ENCODE results near the gene RC3H1.
"Not testable (repeated sequence)": the region's sequence is repeated elsewhere in the genome, so short reads cannot be mapped to it uniquely, and the experiment has no call there.

Gene RC3H1

DNA sequence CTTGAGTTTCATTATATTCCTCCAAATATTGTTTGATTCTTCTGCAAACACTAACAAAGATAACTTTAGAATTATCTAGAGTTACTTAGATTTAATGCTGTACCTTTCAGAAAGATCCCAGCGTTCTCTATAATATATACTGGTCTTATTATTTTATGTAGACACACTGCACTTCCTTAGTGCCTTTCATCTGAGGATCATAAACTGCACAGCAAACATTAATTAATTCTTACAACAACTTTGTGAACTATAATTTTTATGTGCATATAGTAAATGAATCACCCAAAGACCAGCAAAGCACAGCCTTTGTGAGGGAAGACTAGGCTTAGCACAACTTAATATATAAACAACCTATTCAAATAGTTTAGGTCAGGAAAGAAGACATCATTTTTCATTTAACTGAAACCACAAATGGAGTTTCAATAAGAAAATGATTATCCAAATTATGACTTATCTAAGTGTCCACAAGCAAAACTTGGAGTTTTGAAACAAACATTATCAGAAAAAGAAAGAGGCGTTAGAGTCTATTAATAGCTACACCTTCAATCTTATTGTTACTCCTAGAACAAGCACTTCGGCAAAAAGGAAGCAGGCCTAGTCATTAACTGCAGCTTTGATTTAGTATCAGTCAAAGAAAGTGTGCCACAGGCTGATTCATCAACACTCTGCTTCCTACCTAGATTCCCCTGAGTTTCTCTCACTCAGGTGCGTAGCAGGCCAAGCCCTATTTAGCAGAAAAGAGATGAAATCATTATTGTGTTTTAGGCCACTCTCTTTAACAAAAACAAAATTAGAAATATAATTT is 22.5 kb upstream of the RC3H1 start:
- Histone ChIP-seq H3K9me3 (ENCODE audit: control insufficient read depth, insufficient read depth, low read length) (no peaks in the 10 kb centered on the region), H3K36me3 (ENCODE audit: control insufficient read depth, insufficient read depth, low read length) (no peaks in the 10 kb centered on the region), H3K9ac (ENCODE audit: low read depth, low read length) (no peak overlapping the region), H3K27ac (ENCODE audit: low read depth, low read length) (no peak overlapping the region), H3K4me3 (ENCODE audit: low read depth, low read length) (no peak overlapping the region), H3K4me1 (ENCODE audit: control insufficient read depth, insufficient read depth, low read length) (no peaks in the 10 kb centered on the region), H3K27me3 (ENCODE audit: control insufficient read depth, insufficient read depth, low read length) (no peaks in the 10 kb centered on the region)

GRCh38 chr1:174042509-174042908 is 20.4 kb upstream of the RC3H1 start:
- H3K4me3 ChIP-seq (ENCODE audit: low read depth, low read length); H3K27ac ChIP-seq (ENCODE audit: low read depth, low read length); H3K9me3 ChIP-seq (ENCODE audit: control insufficient read depth, insufficient read depth, low read length); H3K27me3 ChIP-seq (ENCODE audit: control insufficient read depth, insufficient read depth, low read length); H3K4me1 ChIP-seq (ENCODE audit: control insufficient read depth, insufficient read depth, low read length); H3K36me3 ChIP-seq (ENCODE audit: control insufficient read depth, insufficient read depth, low read length); H3K9ac ChIP-seq (ENCODE audit: low read depth, low read length): not testable (repeated sequence)

DNA sequence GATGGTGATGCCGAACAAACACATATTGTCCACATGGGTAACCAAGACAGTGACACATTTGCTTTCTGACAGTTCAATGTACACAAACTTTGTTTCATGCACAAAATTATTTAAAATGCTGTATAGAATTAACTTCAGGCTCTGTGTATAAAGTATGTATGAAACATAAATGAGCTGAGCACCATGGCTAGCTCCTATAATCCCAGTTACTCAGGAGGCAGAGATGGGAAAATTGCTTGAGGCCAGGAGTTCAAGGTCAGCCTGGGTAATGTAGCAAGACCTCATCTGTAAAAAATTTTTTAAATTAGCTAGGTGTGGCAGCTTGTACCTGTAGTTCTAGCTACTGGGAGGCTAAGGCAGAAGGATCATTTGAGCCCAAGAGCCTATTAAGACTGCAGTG is 19.2 kb upstream of the RC3H1 start:
- H3K9me3 ChIP-seq (ENCODE audit: control insufficient read depth, insufficient read depth, low read length): no peaks in the 10 kb centered on the region
- H3K36me3 ChIP-seq (ENCODE audit: control insufficient read depth, insufficient read depth, low read length): no peaks in the 10 kb centered on the region
- H3K27me3 ChIP-seq (ENCODE audit: control insufficient read depth, insufficient read depth, low read length): no peaks in the 10 kb centered on the region
- no peak overlapping the region for H3K4me3 ChIP-seq (ENCODE audit: low read depth, low read length)
- H3K4me1 ChIP-seq (ENCODE audit: control insufficient read depth, insufficient read depth, low read length): no peaks in the 10 kb centered on the region
- no peak overlapping the region for H3K27ac ChIP-seq (ENCODE audit: low read depth, low read length)
- no peak overlapping the region for H3K9ac ChIP-seq (ENCODE audit: low read depth, low read length)

- H3K9me3 ChIP-seq (ENCODE audit: control insufficient read depth, insufficient read depth, low read length): no peaks in the 10 kb centered on the region
- no peaks in the 10 kb centered on the region for H3K36me3 ChIP-seq (ENCODE audit: control insufficient read depth, insufficient read depth, low read length)
- no peak overlapping the region for H3K27ac ChIP-seq (ENCODE audit: low read depth, low read length)
- no peaks in the 10 kb centered on the region for H3K27me3 ChIP-seq (ENCODE audit: control insufficient read depth, insufficient read depth, low read length)
- no peak overlapping the region for H3K9ac ChIP-seq (ENCODE audit: low read depth, low read length)
- no peaks in the 10 kb centered on the region for H3K4me1 ChIP-seq (ENCODE audit: control insufficient read depth, insufficient read depth, low read length)
- H3K4me3 ChIP-seq (ENCODE audit: low read depth, low read length): no peak overlapping the region
Observed at GRCh38 chr1:174040387-174040786, 18.2 kb upstream of the RC3H1 start.

DNA sequence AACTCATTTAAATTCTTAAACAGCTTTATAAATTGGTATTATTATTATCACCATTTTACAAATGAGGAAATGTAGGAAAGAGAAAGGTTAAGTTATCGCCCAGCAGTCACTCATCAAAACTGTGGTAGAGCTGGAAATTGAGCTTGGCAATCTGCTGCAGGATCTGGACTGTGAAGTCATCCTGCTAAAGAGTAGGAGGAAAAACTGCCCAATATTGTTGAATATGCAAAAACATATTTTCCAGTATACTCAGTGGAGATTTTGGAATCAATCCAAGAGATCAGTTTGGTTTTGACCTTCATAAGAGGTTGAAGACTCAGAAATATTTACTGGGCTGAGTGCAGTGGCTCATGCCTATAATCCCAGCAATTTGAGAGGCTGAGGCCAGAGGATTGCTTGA is 16.9 kb upstream of the RC3H1 start:
- H3K36me3 ChIP-seq (ENCODE audit: control insufficient read depth, insufficient read depth, low read length): no peaks in the 10 kb centered on the region
- no peaks in the 10 kb centered on the region for H3K9me3 ChIP-seq (ENCODE audit: control insufficient read depth, insufficient read depth, low read length)
- H3K27me3 ChIP-seq (ENCODE audit: control insufficient read depth, insufficient read depth, low read length): no peaks in the 10 kb centered on the region
- H3K9ac ChIP-seq (ENCODE audit: low read depth, low read length): no peak overlapping the region
- no peak overlapping the region for H3K27ac ChIP-seq (ENCODE audit: low read depth, low read length)
- no peak overlapping the region for H3K4me3 ChIP-seq (ENCODE audit: low read depth, low read length)
- H3K4me1 ChIP-seq (ENCODE audit: control insufficient read depth, insufficient read depth, low read length): no peaks in the 10 kb centered on the region

DNA sequence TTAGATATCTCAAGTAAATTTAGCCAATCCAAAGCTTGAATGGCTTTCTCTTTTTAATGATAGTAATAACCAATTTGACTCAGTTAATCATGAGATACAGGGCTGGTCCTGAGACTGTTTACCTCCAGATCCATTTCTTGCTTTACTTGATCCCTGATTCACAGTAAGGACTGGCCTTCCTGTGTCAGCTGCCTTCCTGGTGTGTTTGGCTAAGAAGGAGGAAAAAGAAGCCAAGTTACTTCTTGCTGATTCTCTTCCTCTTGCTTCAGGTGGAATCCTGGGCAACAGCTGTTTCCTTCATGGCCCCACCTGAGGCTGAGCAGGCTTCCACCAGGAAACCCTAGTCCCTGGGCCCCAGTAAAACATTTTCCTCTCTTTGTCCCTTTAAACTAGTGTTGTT is 14.6 kb upstream of the RC3H1 start:
- Histone ChIP-seq H3K36me3 (ENCODE audit: control insufficient read depth, insufficient read depth, low read length) (no peaks in the 10 kb centered on the region), H3K4me3 (ENCODE audit: low read depth, low read length) (no peak overlapping the region), H3K4me1 (ENCODE audit: control insufficient read depth, insufficient read depth, low read length) (no peaks in the 10 kb centered on the region), H3K9me3 (ENCODE audit: control insufficient read depth, insufficient read depth, low read length) (no peaks in the 10 kb centered on the region), H3K27ac (ENCODE audit: low read depth, low read length) (no peak overlapping the region), H3K9ac (ENCODE audit: low read depth, low read length) (no peak overlapping the region), H3K27me3 (ENCODE audit: control insufficient read depth, insufficient read depth, low read length) (peaks cover 6% of the 10 kb centered on the region; the same call in 1 of the 2 replicates)

DNA sequence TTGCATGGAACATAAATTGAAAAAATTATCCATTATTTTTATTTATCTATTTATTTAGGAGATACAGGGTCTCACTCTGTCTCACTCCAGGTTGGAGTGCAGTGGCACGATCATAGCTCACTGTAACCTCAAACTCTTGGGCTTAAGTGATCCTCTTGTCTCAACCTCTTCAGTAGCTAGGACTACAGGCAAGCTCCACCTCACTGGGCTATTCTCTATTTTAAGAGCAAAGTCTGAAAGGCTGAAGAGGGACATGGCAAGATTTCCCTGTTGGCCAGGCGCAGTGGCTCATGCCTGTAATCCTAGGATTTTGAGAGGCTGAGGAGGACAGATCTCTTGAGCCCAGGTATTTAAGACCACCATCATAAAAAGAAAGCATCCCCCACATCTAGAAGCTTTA is 14.0 kb upstream of the RC3H1 start:
- H3K36me3 ChIP-seq (ENCODE audit: control insufficient read depth, insufficient read depth, low read length): no peaks in the 10 kb centered on the region
- H3K9ac ChIP-seq (ENCODE audit: low read depth, low read length): no peak overlapping the region
- no peak overlapping the region for H3K4me3 ChIP-seq (ENCODE audit: low read depth, low read length)
- H3K4me1 ChIP-seq (ENCODE audit: control insufficient read depth, insufficient read depth, low read length): no peaks in the 10 kb centered on the region
- H3K27ac ChIP-seq (ENCODE audit: low read depth, low read length): no peak overlapping the region
- H3K27me3 ChIP-seq (ENCODE audit: control insufficient read depth, insufficient read depth, low read length): peaks cover 12% of the 10 kb centered on the region
- H3K9me3 ChIP-seq (ENCODE audit: control insufficient read depth, insufficient read depth, low read length): no peaks in the 10 kb centered on the region

- H3K9me3 ChIP-seq (ENCODE audit: control insufficient read depth, insufficient read depth, low read length): no peaks in the 10 kb centered on the region
- no peak overlapping the region for H3K9ac ChIP-seq (ENCODE audit: low read depth, low read length)
- no peaks in the 10 kb centered on the region for H3K4me1 ChIP-seq (ENCODE audit: control insufficient read depth, insufficient read depth, low read length)
- peaks cover 17% of the 10 kb centered on the region for H3K27me3 ChIP-seq (ENCODE audit: control insufficient read depth, insufficient read depth, low read length)
- no peak overlapping the region for H3K4me3 ChIP-seq (ENCODE audit: low read depth, low read length)
- H3K27ac ChIP-seq (ENCODE audit: low read depth, low read length): no peak overlapping the region
- no peaks in the 10 kb centered on the region for H3K36me3 ChIP-seq (ENCODE audit: control insufficient read depth, insufficient read depth, low read length)
Observed at GRCh38 chr1:174032671-174033222, 10.6 kb upstream of the RC3H1 start.

- no peaks in the 10 kb centered on the region for H3K9me3 ChIP-seq (ENCODE audit: control insufficient read depth, insufficient read depth, low read length)
Observed at GRCh38 chr1:174031099-174031498, 8.9 kb upstream of the RC3H1 start.

GRCh38 chr1:174028495-174028894 is 6.3 kb upstream of the RC3H1 start:
- Histone ChIP-seq H3K36me3 (ENCODE audit: control insufficient read depth, insufficient read depth, low read length) (no peaks in the 10 kb centered on the region), H3K9ac (ENCODE audit: low read depth, low read length) (no peak overlapping the region), H3K27me3 (ENCODE audit: control insufficient read depth, insufficient read depth, low read length) (peaks cover 17% of the 10 kb centered on the region), H3K27ac (ENCODE audit: low read depth, low read length) (no peak overlapping the region), H3K9me3 (ENCODE audit: control insufficient read depth, insufficient read depth, low read length) (no peaks in the 10 kb centered on the region), H3K4me3 (ENCODE audit: low read depth, low read length) (no peak overlapping the region), H3K4me1 (ENCODE audit: control insufficient read depth, insufficient read depth, low read length) (peaks cover 4% of the 10 kb centered on the region)

More at GRCh38 chr1:174031099-174031498, 8.9 kb upstream of the RC3H1 start:
- Histone ChIP-seq H3K4me1 (ENCODE audit: control insufficient read depth, insufficient read depth, low read length) (no peaks in the 10 kb centered on the region), H3K27me3 (ENCODE audit: control insufficient read depth, insufficient read depth, low read length) (peaks cover 17% of the 10 kb centered on the region), H3K27ac (ENCODE audit: low read depth, low read length) (no peak overlapping the region), H3K36me3 (ENCODE audit: control insufficient read depth, insufficient read depth, low read length) (no peaks in the 10 kb centered on the region), H3K9ac (ENCODE audit: low read depth, low read length) (no peak overlapping the region), H3K4me3 (ENCODE audit: low read depth, low read length) (no peak overlapping the region)

- Histone ChIP-seq H3K27me3 (ENCODE audit: control insufficient read depth, insufficient read depth, low read length) (peaks cover 3% of the 10 kb centered on the region; the same call in 1 of the 2 replicates), H3K9ac (ENCODE audit: low read depth, low read length) (no peak overlapping the region), H3K9me3 (ENCODE audit: control insufficient read depth, insufficient read depth, low read length) (no peaks in the 10 kb centered on the region), H3K27ac (ENCODE audit: low read depth, low read length) (peak overlapping the region; percentile 90), H3K4me1 (ENCODE audit: control insufficient read depth, insufficient read depth, low read length) (peaks cover 28% of the 10 kb centered on the region), H3K4me3 (ENCODE audit: low read depth, low read length) (0 out of 2 replicates have a peak overlapping the region, but pooled peaks have one; percentile 95), H3K36me3 (ENCODE audit: control insufficient read depth, insufficient read depth, low read length) (peaks cover 10% of the 10 kb centered on the region; the same call in 1 of the 2 replicates)
Observed at GRCh38 chr1:174023440-174023839, 1.3 kb upstream of the RC3H1 start.

Measured in HUES48 (cell line).